SU-DHL-6 (cell line): ENCODE measurements around the gene APOBEC3B.

Experiments
- EZH2phosphoT487 ChIP-seq: fragments of 200-600 bp; sonication (generic), shearing (Covaris generic); conservative IDR thresholded peaks from 2 replicates; pipeline ENCODE4 v1.6.1; 2018; ENCODE audit warnings: mild to moderate bottlenecking, antibody characterized with exemption, low read length, moderate library complexity, mixed read lengths
- TF ChIP-seq, protein P1 (sequence below): fragments of 200-600 bp; sonication (generic); IDR thresholded peaks from one replicate; pipeline ENCODE4 v1.5.1; 2017; ENCODE audit warnings: antibody characterized with exemption, mild to moderate bottlenecking, low read length, moderate library complexity; ENCODE audit not compliant: insufficient read depth, poor library complexity, severe bottlenecking

- TF ChIP-seq, protein P1, sequence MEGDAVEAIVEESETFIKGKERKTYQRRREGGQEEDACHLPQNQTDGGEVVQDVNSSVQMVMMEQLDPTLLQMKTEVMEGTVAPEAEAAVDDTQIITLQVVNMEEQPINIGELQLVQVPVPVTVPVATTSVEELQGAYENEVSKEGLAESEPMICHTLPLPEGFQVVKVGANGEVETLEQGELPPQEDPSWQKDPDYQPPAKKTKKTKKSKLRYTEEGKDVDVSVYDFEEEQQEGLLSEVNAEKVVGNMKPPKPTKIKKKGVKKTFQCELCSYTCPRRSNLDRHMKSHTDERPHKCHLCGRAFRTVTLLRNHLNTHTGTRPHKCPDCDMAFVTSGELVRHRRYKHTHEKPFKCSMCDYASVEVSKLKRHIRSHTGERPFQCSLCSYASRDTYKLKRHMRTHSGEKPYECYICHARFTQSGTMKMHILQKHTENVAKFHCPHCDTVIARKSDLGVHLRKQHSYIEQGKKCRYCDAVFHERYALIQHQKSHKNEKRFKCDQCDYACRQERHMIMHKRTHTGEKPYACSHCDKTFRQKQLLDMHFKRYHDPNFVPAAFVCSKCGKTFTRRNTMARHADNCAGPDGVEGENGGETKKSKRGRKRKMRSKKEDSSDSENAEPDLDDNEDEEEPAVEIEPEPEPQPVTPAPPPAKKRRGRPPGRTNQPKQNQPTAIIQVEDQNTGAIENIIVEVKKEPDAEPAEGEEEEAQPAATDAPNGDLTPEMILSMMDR: no peak
- TF ChIP-seq EZH2phosphoT487: no peak
Observed at GRCh38 chr22:39012533-39013511, 30.7 kb downstream of the APOBEC3B start.
